ENCODE measurements around the gene ACTR2.

Gene ACTR2

GRCh38 chr2:65292461-65293011, 64.9 kb downstream of the ACTR2 start:
- H3K4me3 ChIP-seq (ENCODE audit: low read depth, low read length), result no peak overlapping the region
- no peak for DNase-seq (ENCODE audit: low read depth)
- TF ChIP-seq MYC (IDR thresholded peaks at IDR 0.05; ENCODE audit: low read depth, low read length), result no peak
- no peak for TF ChIP-seq MAX (IDR thresholded peaks at IDR 0.05; ENCODE audit: low read depth, low read length)
- no peak for TF ChIP-seq CTCF (IDR thresholded peaks at IDR 0.05; ENCODE audit: low read depth, low read length)
- no peak for TF ChIP-seq POLR2A (IDR thresholded peaks at IDR 0.05; ENCODE audit: extremely low read depth, insufficient read length)

GRCh38 chr2:65293376-65293775, 65.7 kb downstream of the ACTR2 start:
- no peak overlapping the region for H3K4me3 ChIP-seq (ENCODE audit: low read depth, low read length)
- no peak for DNase-seq (ENCODE audit: low read depth)
- no peak for TF ChIP-seq MAX (IDR thresholded peaks at IDR 0.05; ENCODE audit: low read depth, low read length)
- TF ChIP-seq CTCF (IDR thresholded peaks at IDR 0.05; ENCODE audit: low read depth, low read length), result no peak
- TF ChIP-seq POLR2A (IDR thresholded peaks at IDR 0.05; ENCODE audit: extremely low read depth, insufficient read length), result no peak
- TF ChIP-seq MYC (IDR thresholded peaks at IDR 0.05; ENCODE audit: low read depth, low read length), result no peak

GRCh38 chr2:65294136-65294535, 66.5 kb downstream of the ACTR2 start:
- DNase-seq (ENCODE audit: low read depth), result no peak
- no peak for TF ChIP-seq MAX (IDR thresholded peaks at IDR 0.05; ENCODE audit: low read depth, low read length)
- TF ChIP-seq MYC (IDR thresholded peaks at IDR 0.05; ENCODE audit: low read depth, low read length), result no peak
- TF ChIP-seq CTCF (IDR thresholded peaks at IDR 0.05; ENCODE audit: low read depth, low read length), result no peak
- no peak for TF ChIP-seq POLR2A (IDR thresholded peaks at IDR 0.05; ENCODE audit: extremely low read depth, insufficient read length)
- H3K4me3 ChIP-seq (ENCODE audit: low read depth, low read length), result no peak overlapping the region

- no peak for TF ChIP-seq CTCF (IDR thresholded peaks at IDR 0.05; ENCODE audit: low read depth, low read length)
- TF ChIP-seq MAX (IDR thresholded peaks at IDR 0.05; ENCODE audit: low read depth, low read length), result no peak
- TF ChIP-seq POLR2A (IDR thresholded peaks at IDR 0.05; ENCODE audit: extremely low read depth, insufficient read length), result no peak
- no peak for TF ChIP-seq MYC (IDR thresholded peaks at IDR 0.05; ENCODE audit: low read depth, low read length)
- no peak for DNase-seq (ENCODE audit: low read depth)
- no peak overlapping the region for H3K4me3 ChIP-seq (ENCODE audit: low read depth, low read length)
Observed at GRCh38 chr2:65294701-65295100, 67.1 kb downstream of the ACTR2 start.

- no peak overlapping the region for H3K4me3 ChIP-seq (ENCODE audit: low read depth, low read length)
- no peak for DNase-seq (ENCODE audit: low read depth)
- TF ChIP-seq MAX (IDR thresholded peaks at IDR 0.05; ENCODE audit: low read depth, low read length), result no peak
- no peak for TF ChIP-seq MYC (IDR thresholded peaks at IDR 0.05; ENCODE audit: low read depth, low read length)
- TF ChIP-seq CTCF (IDR thresholded peaks at IDR 0.05; ENCODE audit: low read depth, low read length), result no peak
- TF ChIP-seq POLR2A (IDR thresholded peaks at IDR 0.05; ENCODE audit: extremely low read depth, insufficient read length), result no peak
Observed at GRCh38 chr2:65296971-65297370, 69.3 kb downstream of the ACTR2 start.
